PC-9 (cell line): Measurements from ENCODE around the gene WNK2. TPM values are rescaled to one million over a fixed set of nuclear protein-coding genes. Genes with fewer than 3 reads are reported as not detected.

Experiments used
- BruUV-seq: library from RNA; stranded (reverse); fragments of 400-500 nt; replicated peaks from 2 replicates; lab custom pipeline; 2021; lab: Mats Ljungman, UMichigan
- CTCF ChIA-PET: fragments of 300-600 bp; sonication (Branson Sonifier 250); formaldehyde crosslinking; loops from one replicate; lab custom pipeline; 2022; ENCODE audit warnings: antibody characterized with exemption; lab: Charles Lee
- POLR2A ChIA-PET: fragments of 300-600 bp; sonication (Branson Sonifier 250); formaldehyde crosslinking; loops from one replicate; lab custom pipeline; 2022; ENCODE audit warnings: antibody characterized with exemption; ENCODE audit not compliant: unreplicated experiment; lab: Charles Lee
- DNase-seq, 2 experiments: peaks; one replicate each; pipeline versions ENCODE4 v3.0.0 to v3.0.0-alpha.2; 2015 to 2022; ENCODE audit warnings: mixed read lengths in 1 of 2
- H2AFZ ChIP-seq: fragments of 200-600 bp; sonication (generic); 2 replicates; pipeline ENCODE4 v1.8.1; 2017; ENCODE audit warnings: antibody characterized with exemption
- H3F3A ChIP-seq: fragments of 200-600 bp; sonication (generic); 2 replicates; pipeline ENCODE4 v1.8.1; 2017; ENCODE audit warnings: antibody characterized with exemption, mild to moderate bottlenecking, low read depth; ENCODE audit not compliant: insufficient read depth
- H3K27ac ChIP-seq: fragments of 200-600 bp; sonication (generic); 2 replicates; pipeline ENCODE4 v1.6.1; 2016; ENCODE audit warnings: mixed run types
- H3K27me3 ChIP-seq: fragments of 200-600 bp; sonication (generic); 2 replicates; pipeline ENCODE4 v1.6.1; 2016; ENCODE audit warnings: low read depth, mixed run types; ENCODE audit not compliant: insufficient read depth
- H3K36me3 ChIP-seq: fragments of 200-600 bp; sonication (generic); 2 replicates; pipeline ENCODE4 v1.6.1; 2016; ENCODE audit warnings: low read depth, mixed run types
- H3K4me1 ChIP-seq: fragments of 200-600 bp; sonication (generic); replicated peaks from 2 replicates; pipeline ENCODE4 v1.6.1; 2016; ENCODE audit warnings: mixed run types; ENCODE audit not compliant: insufficient read depth
- H3K4me2 ChIP-seq: fragments of 200-600 bp; sonication (generic); 2 replicates; pipeline ENCODE4 v1.6.1; 2017; ENCODE audit warnings: mixed run types
- H3K4me3 ChIP-seq: fragments of 200-600 bp; sonication (generic); 2 replicates; pipeline ENCODE4 v1.6.1; 2016; ENCODE audit warnings: mixed run types
- H3K79me2 ChIP-seq: fragments of 200-600 bp; sonication (generic); 2 replicates; pipeline ENCODE4 v1.6.1; 2017; ENCODE audit warnings: low read depth, mixed run types
- H3K9me2 ChIP-seq: fragments of 200-600 bp; sonication (generic); 2 replicates; pipeline ENCODE4 v1.8.1; 2017; ENCODE audit warnings: mild to moderate bottlenecking; ENCODE audit not compliant: insufficient read depth
- H3K9me3 ChIP-seq: fragments of 200-600 bp; sonication (generic); 2 replicates; pipeline ENCODE4 v1.8.1; 2016; ENCODE audit warnings: low read depth; ENCODE audit not compliant: insufficient read depth
- H4K20me1 ChIP-seq: fragments of 200-600 bp; sonication (generic); 2 replicates; pipeline ENCODE4 v1.8.1; 2017; ENCODE audit not compliant: insufficient read depth
- CTCF ChIP-seq: fragments of 200-600 bp; sonication (generic); conservative IDR thresholded peaks from 2 replicates; pipeline ENCODE4 v1.6.1; 2017; ENCODE audit warnings: mixed run types, antibody characterized with exemption, mild to moderate bottlenecking, moderate library complexity
- EZH2 ChIP-seq: fragments of 200-600 bp; sonication (generic); IDR thresholded peaks from 2 replicates; pipeline ENCODE4 v1.8.0; 2017; ENCODE audit warnings: antibody characterized with exemption, low read depth
- intact Hi-C: fragments of 100-400 bp; cut with micrococcal nuclease; formaldehyde crosslinking; loops from one replicate; pipeline ENCODE4 v1.10.0; 2022; ENCODE audit not compliant: unreplicated experiment
- total RNA-seq: library from RNA; stranded (reverse); gene quantifications from 2 replicates; pipeline ENCODE4 v1.2.3, GENCODE V29; 2021

WNK2 gene
- total RNA-seq, 1 experiment from 2014 or later: 44.6 TPM

GRCh38 chr9:93265972-93266371, 82.0 kb downstream of the WNK2 start:
- intact Hi-C loops: no loop called here
- no peaks in the 10 kb centered on the region for H3K9me3 ChIP-seq
- H3K4me3 ChIP-seq: no peak overlapping the region
- H3F3A ChIP-seq: no peaks in the 10 kb centered on the region
- no peak overlapping the region for H3K27ac ChIP-seq
- no peak overlapping the region for H3K4me2 ChIP-seq
- no peaks in the 10 kb centered on the region for H3K27me3 ChIP-seq
- H3K36me3 ChIP-seq: no peaks in the 10 kb centered on the region; the same call in 1 of the 2 replicates
- no TSS peak for BruUV-seq
- no peaks in the 10 kb centered on the region for H4K20me1 ChIP-seq
- POLR2A ChIA-PET: no interaction called here
- H2AFZ ChIP-seq: no peak overlapping the region
- CTCF ChIA-PET: no interaction called here
- H3K4me1 ChIP-seq: no peaks in the 10 kb centered on the region
- H3K9me2 ChIP-seq: no peaks in the 10 kb centered on the region
- no peak for DNase-seq
- no peaks in the 10 kb centered on the region for H3K79me2 ChIP-seq
- TF ChIP-seq EZH2 (no peak), CTCF (no peak)

GRCh38 chr9:93266521-93267001, 82.6 kb downstream of the WNK2 start:
- Histone ChIP-seq H4K20me1 (no peaks in the 10 kb centered on the region), H3K4me1 (no peaks in the 10 kb centered on the region), H3K27ac (no peak overlapping the region), H3K4me3 (no peak overlapping the region), H3K79me2 (no peaks in the 10 kb centered on the region), H2AFZ (no peak overlapping the region), H3K9me3 (no peaks in the 10 kb centered on the region), H3F3A (no peaks in the 10 kb centered on the region), H3K9me2 (no peaks in the 10 kb centered on the region), H3K27me3 (no peaks in the 10 kb centered on the region), H3K4me2 (no peak overlapping the region), H3K36me3 (no peaks in the 10 kb centered on the region; the same call in 1 of the 2 replicates)
- intact Hi-C loops: no loop called here
- ChIA-PET CTCF (no interaction called here), POLR2A (no interaction called here)
- BruUV-seq: no TSS peak
- TF ChIP-seq CTCF (no peak), EZH2 (no peak)
- no peak for DNase-seq

DNA sequence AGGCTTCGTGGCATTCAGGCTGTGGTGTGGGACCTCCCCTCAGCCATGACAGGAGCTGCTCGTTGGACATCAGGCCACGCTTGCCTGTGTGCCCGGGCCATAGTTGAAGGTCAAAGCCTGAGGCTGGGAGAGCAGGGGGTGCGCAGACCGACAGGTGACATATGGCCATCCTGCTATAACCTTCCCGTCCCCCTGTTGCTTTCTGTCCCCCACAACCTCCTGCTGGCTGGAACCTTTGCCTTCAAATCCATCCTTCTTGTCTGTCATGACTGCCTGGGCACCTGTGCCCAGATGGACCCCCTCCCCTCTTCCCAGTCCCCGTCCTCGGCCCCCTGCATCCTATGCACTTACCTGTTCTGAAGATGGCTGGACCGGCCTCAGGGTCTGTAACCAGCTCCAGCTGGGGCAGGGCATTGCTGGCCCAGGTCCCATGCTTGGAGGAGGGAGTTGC, 83.2 kb downstream of the WNK2 start:
- Histone ChIP-seq H3K79me2 (no peaks in the 10 kb centered on the region), H3K4me2 (no peak overlapping the region), H2AFZ (no peak overlapping the region), H3K27ac (no peak overlapping the region), H3K9me2 (no peaks in the 10 kb centered on the region), H3K9me3 (peaks cover 4% of the 10 kb centered on the region; the same call in 1 of the 2 replicates), H4K20me1 (no peaks in the 10 kb centered on the region), H3K4me3 (no peak overlapping the region), H3F3A (no peaks in the 10 kb centered on the region), H3K36me3 (no peaks in the 10 kb centered on the region; the same call in 1 of the 2 replicates), H3K27me3 (no peaks in the 10 kb centered on the region), H3K4me1 (no peaks in the 10 kb centered on the region)
- DNase-seq: no peak
- TF ChIP-seq EZH2: no peak
- no peak for TF ChIP-seq CTCF
- intact Hi-C loops: no loop called here
- ChIA-PET POLR2A (no interaction called here), CTCF (no interaction called here)
- BruUV-seq: no TSS peak
